HG02885 (cell line): ENCODE measurements around the gene TRIM67.

ENCODE experiments used
- ATAC-seq: cut with Tn5 transposase; IDR thresholded peaks from one replicate; pipeline ENCODE4 v1.9.1; 2021; ENCODE audit warnings: mild to moderate bottlenecking; ENCODE audit not compliant: unreplicated experiment, poor library complexity

TRIM67 gene

DNA sequence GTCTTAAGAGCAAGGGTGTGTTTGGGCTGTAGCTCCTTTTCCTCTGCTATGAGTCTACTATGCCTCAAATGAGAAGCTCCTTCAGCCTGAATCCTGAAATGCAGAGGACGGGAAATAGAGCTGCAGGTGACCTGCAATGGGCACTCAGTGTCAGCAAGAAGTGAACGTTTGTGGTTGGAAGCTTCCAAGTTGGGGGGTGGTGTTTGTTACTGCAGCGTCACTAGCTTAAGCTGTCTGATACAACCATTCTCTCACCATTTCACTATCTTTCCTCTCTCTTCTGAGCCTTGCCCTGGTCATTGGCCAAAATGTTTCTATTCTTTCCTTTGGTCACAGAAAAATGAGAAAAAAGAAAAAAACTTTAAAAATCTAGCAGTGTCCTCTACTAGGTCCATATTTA, 19.4 kb downstream of the TRIM67 start:
- ATAC-seq = no peak

DNA sequence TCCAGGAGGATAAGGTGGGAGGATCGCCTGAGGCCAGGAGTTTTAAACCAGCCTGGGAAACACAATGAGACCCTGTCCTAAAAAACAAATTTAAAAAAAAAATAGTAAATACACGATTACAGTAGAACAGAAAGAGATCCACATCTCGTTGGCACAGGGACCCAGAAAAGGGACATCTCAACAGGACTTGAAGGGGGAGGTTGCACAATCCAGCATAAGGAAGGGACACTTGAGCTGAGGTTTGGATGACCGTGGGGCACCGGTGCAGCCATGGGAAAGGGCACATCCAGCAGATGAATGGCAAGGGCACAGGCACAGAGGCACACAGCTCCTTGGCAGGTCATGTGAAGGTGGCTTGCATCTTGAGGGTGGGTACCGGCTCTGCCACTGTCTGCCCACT, 20.5 kb downstream of the TRIM67 start:
- ATAC-seq = no peak

GRCh38 chr1:231183639-231184590, 22.1 kb downstream of the TRIM67 start:
- no peak for ATAC-seq

DNA sequence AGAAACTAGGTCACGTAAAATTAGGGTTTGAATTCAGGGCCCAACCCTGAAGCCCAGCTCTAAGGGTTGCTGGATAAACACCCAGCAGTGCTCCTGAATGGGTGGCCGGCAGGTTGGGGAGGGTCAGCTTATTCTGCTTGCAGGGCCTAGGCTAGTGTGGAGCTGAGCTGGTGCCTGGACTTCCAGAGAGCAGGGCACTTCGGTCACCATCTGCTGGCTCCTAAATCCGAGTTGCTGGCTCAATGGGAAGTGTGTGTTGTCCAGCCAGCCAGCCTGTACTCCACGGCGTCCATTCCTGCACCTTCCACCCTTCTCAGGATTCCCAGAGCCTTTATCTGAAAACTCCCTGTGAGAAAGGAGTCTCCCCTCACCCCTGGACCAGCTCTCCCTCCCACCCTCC, 23.0 kb downstream of the TRIM67 start:
- ATAC-seq = no peak

DNA sequence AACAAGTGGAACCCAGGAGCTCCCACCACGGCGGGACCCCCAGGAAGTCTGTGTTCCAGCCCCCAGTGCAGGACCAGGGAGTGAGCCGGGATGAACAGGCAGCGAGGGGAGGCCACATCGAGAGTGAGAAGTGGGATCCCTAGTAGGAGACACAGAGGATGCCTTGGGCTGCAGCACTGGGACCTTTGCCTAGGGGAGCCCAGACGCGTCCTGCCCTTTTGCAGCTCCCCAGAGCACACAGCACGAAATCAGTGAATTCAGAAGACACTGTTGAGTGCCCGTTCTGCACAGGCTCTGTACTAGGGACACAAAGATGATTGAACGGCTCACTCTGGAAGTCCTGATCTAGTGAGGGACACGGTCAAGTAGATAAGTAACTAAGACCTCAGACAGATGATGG, 23.5 kb downstream of the TRIM67 start:
- no peak for ATAC-seq

GRCh38 chr1:231186356-231187115, 24.7 kb downstream of the TRIM67 start:
- ATAC-seq = no peak

DNA sequence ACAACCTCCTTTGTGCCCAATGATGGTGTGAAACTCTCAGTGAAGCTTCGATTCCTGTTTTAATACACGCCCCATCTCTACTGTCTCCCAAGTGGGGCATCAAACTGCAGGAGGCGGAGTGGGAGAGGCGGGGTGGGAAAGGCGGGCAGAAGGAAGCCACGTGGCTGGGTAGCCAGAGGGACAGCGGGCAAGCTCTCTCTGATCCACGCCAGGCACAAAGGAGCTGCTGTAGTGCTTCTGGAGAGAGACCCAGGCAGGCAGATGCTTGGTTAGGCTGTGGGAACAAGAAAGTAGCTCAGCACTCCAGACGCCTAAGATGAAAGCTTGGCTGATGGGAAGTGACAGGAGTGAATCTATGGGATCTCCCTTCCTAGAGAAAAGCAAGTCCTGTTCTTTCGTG, 25.7 kb downstream of the TRIM67 start:
- ATAC-seq = no peak

DNA sequence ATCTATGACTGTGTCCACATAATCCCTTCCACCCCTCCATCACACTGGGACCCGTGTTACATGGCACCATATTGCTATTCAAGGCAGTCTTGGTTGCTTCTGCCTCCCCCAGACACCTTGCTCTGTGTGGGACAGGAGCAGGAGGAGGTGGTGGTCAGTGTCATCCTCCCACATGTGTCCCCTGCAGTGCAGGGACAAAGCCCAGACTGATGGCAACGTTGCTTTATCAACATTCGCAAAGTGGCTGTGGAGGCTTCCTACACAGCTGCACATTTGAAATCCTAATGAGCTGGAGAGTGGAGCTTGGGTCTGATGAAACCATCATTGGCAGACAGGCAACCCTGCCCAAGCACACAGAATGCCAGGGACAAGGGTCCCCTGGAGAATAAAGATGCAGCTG, 26.2 kb downstream of the TRIM67 start:
- ATAC-seq = no peak

- no peak for ATAC-seq
Measured at GRCh38 chr1:231188768-231189167, 26.9 kb downstream of the TRIM67 start.

DNA sequence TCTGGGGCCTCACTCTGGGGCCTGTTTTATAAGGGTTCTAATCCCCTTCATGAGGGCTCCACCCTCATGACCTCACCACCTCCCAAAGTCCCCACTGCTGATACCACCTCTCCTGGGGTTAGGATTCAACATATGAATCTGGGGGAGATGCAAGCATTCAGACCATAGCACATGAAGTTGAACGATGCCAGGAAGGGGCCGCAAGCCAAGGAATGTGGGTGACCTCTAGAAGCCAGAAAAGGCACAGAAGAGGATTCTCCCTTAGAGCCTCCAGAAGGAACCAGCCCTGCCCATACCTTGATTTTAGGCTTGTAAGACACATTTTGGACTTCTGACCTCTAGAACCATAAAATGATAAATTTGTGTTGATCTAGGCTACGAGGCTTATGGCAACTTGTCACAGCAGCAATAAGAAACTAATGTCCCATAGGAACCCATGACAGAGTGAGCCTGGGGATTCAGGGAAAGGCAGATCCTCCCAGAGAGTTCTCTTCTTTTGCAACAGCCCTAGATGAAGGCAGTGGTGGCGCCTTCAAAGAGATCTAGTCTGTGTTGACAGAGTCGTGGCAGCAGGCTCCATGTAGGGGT, 27.9 kb downstream of the TRIM67 start:
- ATAC-seq = no peak

DNA sequence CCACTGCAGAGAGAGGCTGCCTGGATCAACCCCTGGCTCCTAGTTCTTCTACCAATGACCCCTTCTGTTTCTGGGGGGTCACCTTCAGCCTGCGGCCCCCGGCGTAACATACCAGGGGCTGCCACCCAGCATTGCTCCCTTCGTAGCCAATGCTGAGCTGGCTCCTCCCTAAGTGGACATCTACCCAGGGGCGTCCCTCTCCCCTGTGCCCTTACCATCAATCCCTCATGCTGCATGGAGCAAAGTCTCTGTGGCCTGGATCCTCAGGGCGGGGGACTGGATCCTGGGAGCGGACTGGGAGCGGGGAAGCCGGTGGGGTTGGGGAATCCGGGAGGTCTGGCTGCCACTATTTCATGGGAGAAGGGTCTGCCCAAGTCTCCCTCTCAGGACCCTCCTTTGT, 28.6 kb downstream of the TRIM67 start:
- no peak for ATAC-seq

DNA sequence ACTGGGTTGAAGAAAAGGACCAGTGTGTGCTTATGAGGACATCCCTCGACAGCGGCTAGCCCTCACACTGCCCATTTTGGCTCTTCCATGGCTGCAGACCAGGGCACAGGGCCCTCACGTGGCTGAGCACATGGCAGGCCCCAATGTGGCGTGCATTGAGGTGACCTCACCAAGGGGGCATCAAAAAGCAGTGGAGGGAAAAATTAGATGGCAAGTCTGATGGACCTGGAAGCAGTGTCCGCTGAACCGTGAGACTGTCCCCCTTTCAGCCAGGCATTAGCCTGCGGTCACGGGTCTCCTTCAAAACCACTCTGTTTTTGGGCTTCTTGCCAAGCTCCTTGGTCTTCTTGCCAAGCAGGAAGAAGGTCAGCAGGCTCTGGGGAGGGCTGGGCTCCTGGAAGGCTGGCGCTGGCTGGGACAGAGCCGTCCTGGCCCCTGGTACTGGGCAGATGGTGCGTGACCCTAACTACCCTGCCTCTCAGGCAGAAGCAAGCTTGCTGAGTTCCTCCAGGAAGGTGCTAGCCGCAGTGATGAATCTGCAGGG, 30.8 kb downstream of the TRIM67 start:
- ATAC-seq = no peak

DNA sequence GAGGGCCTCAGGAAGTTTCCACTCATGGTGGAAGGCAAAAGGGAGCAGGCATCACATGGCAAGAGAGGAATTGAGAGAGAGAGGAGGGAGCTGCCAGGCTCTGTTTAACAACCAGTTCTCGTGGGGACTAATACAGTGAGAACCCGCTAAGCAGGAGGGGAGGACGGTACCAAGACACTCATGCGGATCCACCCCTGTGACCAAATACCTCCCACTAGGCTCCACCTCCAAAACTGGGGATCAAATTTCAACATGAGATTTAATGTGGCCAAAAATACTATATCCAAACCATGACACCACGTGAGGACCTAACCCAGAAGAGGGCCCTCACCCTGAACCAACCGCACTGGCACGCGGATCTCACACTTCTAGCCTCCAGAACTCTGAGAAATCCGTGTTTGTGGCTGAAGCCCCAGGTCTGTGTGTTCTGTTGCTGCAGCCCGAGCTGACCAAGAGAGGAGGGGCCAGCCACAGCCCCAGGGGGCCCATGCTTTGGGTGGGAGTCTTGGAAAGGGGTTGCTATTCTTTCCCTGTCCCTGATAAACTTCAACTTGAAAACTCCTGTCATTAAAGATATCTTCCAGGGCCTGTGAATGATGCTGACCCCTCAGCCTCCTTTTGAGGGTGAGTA, 32.0 kb downstream of the TRIM67 start:
- no peak for ATAC-seq

GRCh38 chr1:231194476-231194842, 32.6 kb downstream of the TRIM67 start:
- no peak for ATAC-seq

- no peak for ATAC-seq
Measured at GRCh38 chr1:231194843-231195516, 33.1 kb downstream of the TRIM67 start.

DNA sequence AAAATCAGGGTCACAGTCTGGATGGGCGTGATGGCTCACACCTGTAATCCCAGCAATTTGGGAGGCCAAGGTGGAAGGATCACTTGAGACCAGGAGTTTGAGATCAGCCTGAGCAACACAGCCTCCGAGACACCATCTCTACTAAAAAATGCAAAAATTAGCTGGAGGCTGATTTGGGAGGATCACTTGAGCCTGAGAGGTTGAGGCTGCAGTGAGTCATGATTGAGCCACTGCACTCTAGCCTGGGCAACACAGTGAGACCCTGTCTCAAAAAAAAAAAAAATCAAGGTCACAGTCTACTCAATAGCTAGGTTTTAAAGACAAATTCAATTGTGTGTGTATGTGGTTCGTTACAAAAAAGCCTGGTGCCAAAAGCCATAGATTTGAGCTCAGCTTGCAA, 34.4 kb downstream of the TRIM67 start:
- no peak for ATAC-seq

- no peak for ATAC-seq
Measured at GRCh38 chr1:231196728-231197127, 34.9 kb downstream of the TRIM67 start.

DNA sequence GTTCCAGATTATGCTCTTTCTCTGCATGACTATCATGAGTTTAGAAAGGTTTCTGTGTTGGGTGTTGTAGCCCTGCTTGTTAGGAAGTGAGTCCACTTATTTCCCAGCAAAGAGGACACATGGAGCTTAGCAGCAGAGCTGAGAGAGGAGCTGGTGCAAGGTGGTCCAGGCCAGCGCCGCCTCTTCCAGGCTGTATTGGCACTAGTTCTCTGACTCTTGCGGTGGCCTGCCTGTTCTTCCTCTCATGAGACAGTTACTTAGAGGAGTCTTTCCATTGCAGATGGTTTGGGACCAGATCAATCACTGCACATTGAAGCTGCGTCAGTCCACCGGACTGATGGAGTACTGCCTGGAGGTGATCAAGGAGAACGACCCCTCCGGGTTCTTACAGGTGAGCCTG, 38.0 kb downstream of the TRIM67 start:
- no peak for ATAC-seq

DNA sequence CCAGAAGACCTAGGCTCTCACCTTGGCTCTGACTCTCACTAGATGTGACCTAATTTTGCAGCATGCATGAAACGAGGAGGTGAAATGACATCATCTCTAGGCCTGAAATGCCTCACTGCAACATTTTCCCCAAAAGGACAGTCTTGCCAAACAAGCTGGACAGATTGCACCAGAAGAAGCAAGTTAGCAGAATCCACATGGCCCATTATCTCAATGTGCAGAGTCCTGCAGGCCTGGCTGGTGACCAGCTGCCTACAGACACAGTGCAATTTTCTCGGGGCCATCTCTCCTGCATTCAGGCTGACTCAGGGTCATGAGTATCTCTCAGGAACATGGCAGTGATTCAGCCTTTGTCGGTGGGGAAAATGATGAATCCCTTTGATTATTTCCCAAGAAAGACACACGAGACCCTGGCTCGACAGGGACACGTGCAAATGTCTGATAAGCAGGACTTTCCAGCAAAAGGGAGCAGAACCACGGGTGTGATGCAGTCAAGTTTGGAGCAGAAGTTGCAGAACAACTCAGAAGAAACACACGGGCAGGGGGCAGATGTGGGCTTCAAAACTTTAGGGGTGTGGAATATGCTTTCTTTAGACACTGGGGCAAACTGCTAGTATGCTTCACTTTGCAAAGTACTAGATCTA, 38.7 kb downstream of the TRIM67 start:
- no peak for ATAC-seq
